Lower leg skin (tissue), 4 donors: ENCODE results near the gene ARHGDIB. TPM values are rescaled to one million over a fixed set of nuclear protein-coding genes. Genes with fewer than 3 reads are reported as not detected.

Experiments used
- DNase-seq, 2 donors: peaks; one replicate each; pipeline ENCODE4 v3.0.0-alpha.2; 2019; ENCODE audit warnings: low spot score in 2 of 2
- H3K4me3 ChIP-seq: fragments of 200-600 bp; sonication (generic); 2 replicates; pipeline ENCODE4 v1.5.1; 2017; ENCODE audit warnings: mild to moderate bottlenecking, low read depth; ENCODE audit not compliant: poor library complexity, severe bottlenecking
- CTCF ChIP-seq, 3 donors: fragments of 450-650 bp; IDR thresholded peaks; one replicate each; pipeline ENCODE4 v1.5.1; 2016; ENCODE audit warnings: antibody characterized with exemption in 3 of 3, mild to moderate bottlenecking in 3 of 3, moderate library complexity in 2 of 3
- POLR2A ChIP-seq, 2 donors: fragments of 450-650 bp; IDR thresholded peaks; one replicate each; pipeline ENCODE4 v1.6.1; 2016 to 2017; ENCODE audit warnings: antibody characterized with exemption in 2 of 2, mild to moderate bottlenecking in 1 of 2, moderate library complexity in 1 of 2
- WGBS, 2 donors: methylation state at CpG; one replicate each; pipeline ENCODE4 v1.1.5; 2018; 5-methylcytosine and 5-hydroxymethylcytosine counted together
- intact Hi-C: fragments of 100-400 bp; cut with DNase I; formaldehyde crosslinking; loops from one replicate; pipeline ENCODE4 v1.15.0; 2023; ENCODE audit warnings: low total_unique reads
- total RNA-seq, 4 donors: library from RNA; depleted of rRNA; stranded (reverse); fragments of >200 nt; gene quantifications; one replicate each; pipeline ENCODE4 v1.1.0, GENCODE V29; 2016

Gene ARHGDIB
- total RNA-seq, 4 donors from 2014 or later = 44.9 to 84.7 (median 82.1) TPM

- DNase-seq = no peak
- intact Hi-C loops = no loop called here
- H3K4me3 ChIP-seq = no peak overlapping the region
- WGBS, 2 donors = 43 to 48% methylated on average over 3 of the region's 3 CpGs
- no peak for TF ChIP-seq CTCF (IDR thresholded peaks at IDR 0.05)
- no peak for TF ChIP-seq POLR2A (IDR thresholded peaks at IDR 0.05)
Observed at GRCh38 chr12:14959463-14959862, 1.9 kb downstream of the ARHGDIB start.

GRCh38 chr12:14959126-14959440 lies 2.3 kb downstream of the ARHGDIB start:
- no peak for DNase-seq
- H3K4me3 ChIP-seq = no peak overlapping the region
- TF ChIP-seq POLR2A (IDR thresholded peaks at IDR 0.05) = no peak
- no peak for TF ChIP-seq CTCF (IDR thresholded peaks at IDR 0.05)
- intact Hi-C loops = no loop called here
- 76 to 83% methylated on average over 10 of the region's 10 CpGs for WGBS, 2 donors

GRCh38 chr12:14958361-14959125 lies 2.9 kb downstream of the ARHGDIB start:
- 76 to 79% methylated on average over 11 of the region's 11 CpGs for WGBS, 2 donors
- intact Hi-C loops = no loop called here
- DNase-seq = no peak
- H3K4me3 ChIP-seq = no peak overlapping the region
- no peak for TF ChIP-seq POLR2A (IDR thresholded peaks at IDR 0.05)
- no peak for TF ChIP-seq CTCF (IDR thresholded peaks at IDR 0.05)

GRCh38 chr12:14957551-14958168 lies 3.7 kb downstream of the ARHGDIB start:
- no peak overlapping the region for H3K4me3 ChIP-seq
- no peak for DNase-seq
- intact Hi-C loops = no loop called here
- WGBS, 2 donors = 67 to 69% methylated on average over 5 of the region's 5 CpGs
- TF ChIP-seq POLR2A (IDR thresholded peaks at IDR 0.05) (no peak), CTCF (IDR thresholded peaks at IDR 0.05) (no peak)

- WGBS, 2 donors = 78 to 82% methylated on average over 2 of the region's 2 CpGs
- no peak for TF ChIP-seq POLR2A (IDR thresholded peaks at IDR 0.05)
- TF ChIP-seq CTCF (IDR thresholded peaks at IDR 0.05) = no peak
- H3K4me3 ChIP-seq = no peak overlapping the region
- intact Hi-C loops = no loop called here
- DNase-seq = no peak
Observed at GRCh38 chr12:14956905-14957304, 4.5 kb downstream of the ARHGDIB start.
